ENCODE measurements around the gene PIGB. TPM values are rescaled to one million over a fixed set of nuclear protein-coding genes. Genes with fewer than 3 reads are reported as not detected.

The PIGB gene
- total and polyA plus RNA-seq, 2 of the 4 experiments (the other 2 are of a cell fraction), result 9.2 to 11.8 TPM

GRCh38 chr15:55337160-55337559 is 18.1 kb downstream of the PIGB start:
- Histone ChIP-seq H3K79me1 (ENCODE audit: low read depth in 1 of 2, low read length in 2 of 2) (no peaks in the 10 kb centered on the region; a peak in 1 of 4 replicates), H2AK9ac (replicated peaks; ENCODE audit: low read depth, low read length, poor library complexity) (no peak overlapping the region), H2BK5ac (ENCODE audit: low read depth, low read length, poor library complexity, severe bottlenecking) (no peak overlapping the region), H4K8ac (ENCODE audit: low read depth in 2 of 2, low read length in 2 of 2) (no peak overlapping the region), H4K5ac (ENCODE audit: low read depth, low read length) (no peak overlapping the region), H3K4ac (ENCODE audit: low read depth, low read length) (no peak overlapping the region), H4K20me1 (ENCODE audit: insufficient read depth, low read length) (no peaks in the 10 kb centered on the region), H3K9me1 (ENCODE audit: insufficient read depth, low read length) (no peaks in the 10 kb centered on the region), H3K4me1 (ENCODE audit: control insufficient read depth, insufficient read depth, low read length) (no peaks in the 10 kb centered on the region; the same call in 1 of the 2 replicates), H2AFZ (replicated peaks; ENCODE audit: low read length, poor library complexity) (no peak overlapping the region), H3K4me3 (ENCODE audit: insufficient read depth, low read depth, low read length) (no peak overlapping the region), H2BK120ac (ENCODE audit: low read depth, low read length) (no peak overlapping the region), H2AK5ac (ENCODE audit: low read depth, low read length) (no peak overlapping the region; the same call in 1 of the 2 replicates), H3K27me3 (ENCODE audit: control insufficient read depth, insufficient read depth, low read length) (no peaks in the 10 kb centered on the region), H4K91ac (ENCODE audit: insufficient read depth, low read depth, low read length) (no peak overlapping the region), H3K9ac (ENCODE audit: low read depth, low read length) (no peak overlapping the region), H3K18ac (ENCODE audit: low read depth, low read length) (no peak overlapping the region), H3K36me3 (ENCODE audit: control insufficient read depth, insufficient read depth, low read length) (peaks cover 13% of the 10 kb centered on the region), H2BK20ac (ENCODE audit: low read depth, low read length) (no peak overlapping the region), H3K4me2 (ENCODE audit: low read depth, low read length) (no peak overlapping the region), H2BK15ac (ENCODE audit: low read depth, low read length) (no peak overlapping the region), H3K9me3 (ENCODE audit: control insufficient read depth, insufficient read depth, low read length) (no peaks in the 10 kb centered on the region), H3K23ac (ENCODE audit: low read depth, low read length) (no peak overlapping the region), H3K56ac (ENCODE audit: extremely low read depth, insufficient read depth, low read length) (no peak overlapping the region), H3K14ac (replicated peaks; ENCODE audit: low read depth, low read length) (no peak overlapping the region), H3K27ac (ENCODE audit: insufficient read depth, low read length) (no peak overlapping the region)
- dilution Hi-C loops (cut with HindIII; ENCODE audit: low sequenced_read_pairs, unreplicated experiment) (no loop called here), in situ Hi-C loops (cut with MboI; ENCODE audit: low sequenced_read_pairs) (no loop called here), intact Hi-C loops (cut with micrococcal nuclease) (no loop called here)
- POLR2A ChIA-PET (ENCODE audit: unreplicated experiment), result no interaction called here
- WGBS, 2 experiments (ENCODE audit: extremely low coverage in 2 of 2, insufficient read length in 1 of 2), result 80% methylated on average over 1 of the region's 1 CpG; no CpG with 5 or more reads in 1 of the 2 experiments
- CTCF ChIA-PET, result no interaction called here
- BruUV-seq (replicated peaks), result no TSS peak
- ATAC-seq (ENCODE audit: low read depth) (0 out of 2 replicates have a peak, but pooled peaks have one; percentile 11), DNase-seq (no peak)
- TF ChIP-seq FOS (IDR thresholded peaks at IDR 0.05; ENCODE audit: low read depth, low read length), result no peak
- TF ChIP-seq USF2 (IDR thresholded peaks at IDR 0.05; ENCODE audit: low read depth, low read length), result no peak
- TF ChIP-seq MXI1 (IDR thresholded peaks at IDR 0.05; ENCODE audit: borderline replicate concordance, low read depth, low read length), result no peak
- no peak for TF ChIP-seq MAFK (IDR thresholded peaks at IDR 0.05; ENCODE audit: low read depth, low read length)
- TF ChIP-seq RFX5 (IDR thresholded peaks at IDR 0.05; ENCODE audit: low read depth, low read length), result no peak
- TF ChIP-seq MAZ (IDR thresholded peaks at IDR 0.05; ENCODE audit: borderline replicate concordance, low read depth, low read length), result no peak
- TF ChIP-seq RCOR1 (IDR thresholded peaks at IDR 0.05; ENCODE audit: insufficient replicate concordance, low read length), result no peak

Data from IMR-90 (cell line).